OCI-M2 (cell line): Measurements from ENCODE around the gene QRFPR.
"Not testable (repeated sequence)": the region's sequence is repeated elsewhere in the genome, so short reads cannot be mapped to it uniquely, and the experiment has no call there.

Source experiments
- DNase-seq: peaks from one replicate; lab custom pipeline; 2025; ENCODE audit not compliant: unreplicated experiment; lab: John Stamatoyannopoulos, UW

QRFPR gene

GRCh38 chr4:121380776-121381462 lies at the start of gene QRFPR:
TSS of gene QRFPR (minus strand) at chr4:121381018. CDS start at chr4:121380647, 371 bp downstream.
- DNase-seq, result no peak

GRCh38 chr4:121428721-121429120 lies 47.9 kb upstream of the QRFPR start:
- no peak for DNase-seq

GRCh38 chr4:121421594-121421993 lies 40.8 kb upstream of the QRFPR start:
- no peak for DNase-seq

GRCh38 chr4:121411151-121411744 lies 30.4 kb upstream of the QRFPR start:
- DNase-seq, result no peak

- DNase-seq, result not testable (repeated sequence)
Measured at GRCh38 chr4:121408567-121408966, 27.7 kb upstream of the QRFPR start.

GRCh38 chr4:121400632-121401031 lies 19.8 kb upstream of the QRFPR start:
- no peak for DNase-seq

GRCh38 chr4:121397941-121398601 lies 17.3 kb upstream of the QRFPR start:
- DNase-seq, result no peak

GRCh38 chr4:121397434-121397833 lies 16.6 kb upstream of the QRFPR start:
- no peak for DNase-seq

GRCh38 chr4:121392426-121393086 lies 11.7 kb upstream of the QRFPR start:
- DNase-seq, result no peak

- DNase-seq, result no peak
Measured at GRCh38 chr4:121390335-121390734, 9.5 kb upstream of the QRFPR start.

GRCh38 chr4:121379276-121379675 lies 1.5 kb downstream of the QRFPR start:
- no peak for DNase-seq

- no peak for DNase-seq
Measured at GRCh38 chr4:121377076-121377475, 3.7 kb downstream of the QRFPR start.

- DNase-seq, result no peak
Measured at GRCh38 chr4:121376556-121376955, 4.3 kb downstream of the QRFPR start.

GRCh38 chr4:121376097-121376496 lies 4.7 kb downstream of the QRFPR start:
- no peak for DNase-seq

GRCh38 chr4:121375262-121375661 lies 5.6 kb downstream of the QRFPR start:
- DNase-seq, result no peak

GRCh38 chr4:121373841-121374240 lies 7.0 kb downstream of the QRFPR start:
- DNase-seq, result no peak

GRCh38 chr4:121370729-121371325 lies 10.0 kb downstream of the QRFPR start:
- DNase-seq, result no peak

- no peak for DNase-seq
Measured at GRCh38 chr4:121360495-121360894, 20.3 kb downstream of the QRFPR start.

- DNase-seq, result no peak
Measured at GRCh38 chr4:121358473-121358872, 22.3 kb downstream of the QRFPR start.

- DNase-seq, result no peak
Measured at GRCh38 chr4:121353213-121353612, 27.6 kb downstream of the QRFPR start.

GRCh38 chr4:121344098-121344497 lies 36.7 kb downstream of the QRFPR start:
- DNase-seq, result no peak
